ENCODE data around the gene ZFC3H1. TPM values are rescaled to one million over a fixed set of nuclear protein-coding genes. Genes with fewer than 3 reads are reported as not detected.

ZFC3H1 gene
- total and polyA plus RNA-seq, 11 donors: 9.8 to 27.3 (median 17.4) TPM

DNA sequence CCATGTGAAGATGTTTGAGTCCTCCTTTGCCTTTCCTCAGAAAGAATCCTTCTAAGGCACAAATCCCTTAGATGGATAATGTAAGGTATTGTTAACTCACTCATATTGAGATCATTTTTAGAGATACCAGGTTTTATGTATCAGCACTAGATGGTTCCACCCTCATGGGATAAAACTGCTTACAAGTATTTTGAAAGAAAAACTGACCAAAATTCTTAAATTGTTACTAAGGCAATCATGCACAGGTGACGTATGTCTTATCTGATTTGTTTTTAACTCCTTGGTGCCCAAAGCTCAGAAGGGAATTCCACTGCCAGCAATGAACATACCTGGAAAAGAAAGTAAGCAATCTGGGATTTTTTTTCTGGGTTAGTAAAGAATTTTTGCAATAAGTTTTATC is 78.4 kb downstream of the ZFC3H1 start:
- 27 to 34% (median 32%) methylated on average over 1 of the region's 1 CpG for WGBS, 4 donors

DNA sequence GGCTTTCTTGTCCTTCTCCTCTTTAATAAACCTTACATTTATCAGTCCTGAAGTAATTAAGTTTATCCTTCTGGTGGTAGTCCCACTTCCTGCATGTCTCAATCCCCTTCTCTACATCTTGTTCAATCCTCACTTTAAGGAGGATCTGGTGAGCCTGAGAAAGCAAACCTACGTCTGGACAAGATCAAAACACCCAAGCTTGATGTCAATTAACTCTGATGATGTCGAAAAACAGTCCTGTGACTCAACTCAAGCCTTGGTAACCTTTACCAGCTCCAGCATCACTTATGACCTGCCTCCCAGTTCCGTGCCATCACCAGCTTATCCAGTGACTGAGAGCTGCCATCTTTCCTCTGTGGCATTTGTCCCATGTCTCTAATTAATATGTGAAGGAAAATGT is 79.3 kb downstream of the ZFC3H1 start:
- no peaks in the 10 kb centered on the region for H3K9me3 ChIP-seq
- ATAC-seq: no peak
- H3K27me3 ChIP-seq: peaks cover 0 to 3% (median 0%) of the 10 kb centered on the region in 9 donors
- 70 to 87% (median 75%) methylated on average over 3 of the region's 3 CpGs for WGBS, 4 donors
- intact Hi-C loops (cut with DNase I): no loop called here
- TF ChIP-seq POLR2A (IDR thresholded peaks at IDR 0.05): no peak
- TF ChIP-seq, protein P1, sequence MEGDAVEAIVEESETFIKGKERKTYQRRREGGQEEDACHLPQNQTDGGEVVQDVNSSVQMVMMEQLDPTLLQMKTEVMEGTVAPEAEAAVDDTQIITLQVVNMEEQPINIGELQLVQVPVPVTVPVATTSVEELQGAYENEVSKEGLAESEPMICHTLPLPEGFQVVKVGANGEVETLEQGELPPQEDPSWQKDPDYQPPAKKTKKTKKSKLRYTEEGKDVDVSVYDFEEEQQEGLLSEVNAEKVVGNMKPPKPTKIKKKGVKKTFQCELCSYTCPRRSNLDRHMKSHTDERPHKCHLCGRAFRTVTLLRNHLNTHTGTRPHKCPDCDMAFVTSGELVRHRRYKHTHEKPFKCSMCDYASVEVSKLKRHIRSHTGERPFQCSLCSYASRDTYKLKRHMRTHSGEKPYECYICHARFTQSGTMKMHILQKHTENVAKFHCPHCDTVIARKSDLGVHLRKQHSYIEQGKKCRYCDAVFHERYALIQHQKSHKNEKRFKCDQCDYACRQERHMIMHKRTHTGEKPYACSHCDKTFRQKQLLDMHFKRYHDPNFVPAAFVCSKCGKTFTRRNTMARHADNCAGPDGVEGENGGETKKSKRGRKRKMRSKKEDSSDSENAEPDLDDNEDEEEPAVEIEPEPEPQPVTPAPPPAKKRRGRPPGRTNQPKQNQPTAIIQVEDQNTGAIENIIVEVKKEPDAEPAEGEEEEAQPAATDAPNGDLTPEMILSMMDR (IDR thresholded peaks at IDR 0.05): no peak
- no peak overlapping the region for H3K4me3 ChIP-seq
- H3K36me3 ChIP-seq: no peaks in the 10 kb centered on the region
- no peak overlapping the region for H3K27ac ChIP-seq
- H3K4me1 ChIP-seq: no peaks in the 10 kb centered on the region
- no peak for DNase-seq

More for the DNA sequence above, 78.4 kb downstream of the ZFC3H1 start:
- Histone ChIP-seq H3K4me1 (no peaks in the 10 kb centered on the region), H3K27ac (no peak overlapping the region), H3K36me3 (no peaks in the 10 kb centered on the region), H3K27me3 (peaks cover 0 to 3% (median 0%) of the 10 kb centered on the region in 9 donors), H3K4me3 (no peak overlapping the region), H3K9me3 (no peaks in the 10 kb centered on the region)
- DNase-seq (no peak), ATAC-seq (no peak)
- no peak for TF ChIP-seq POLR2A (IDR thresholded peaks at IDR 0.05)
- TF ChIP-seq, protein P1 (IDR thresholded peaks at IDR 0.05): no peak
- intact Hi-C loops (cut with DNase I): no loop called here

DNA sequence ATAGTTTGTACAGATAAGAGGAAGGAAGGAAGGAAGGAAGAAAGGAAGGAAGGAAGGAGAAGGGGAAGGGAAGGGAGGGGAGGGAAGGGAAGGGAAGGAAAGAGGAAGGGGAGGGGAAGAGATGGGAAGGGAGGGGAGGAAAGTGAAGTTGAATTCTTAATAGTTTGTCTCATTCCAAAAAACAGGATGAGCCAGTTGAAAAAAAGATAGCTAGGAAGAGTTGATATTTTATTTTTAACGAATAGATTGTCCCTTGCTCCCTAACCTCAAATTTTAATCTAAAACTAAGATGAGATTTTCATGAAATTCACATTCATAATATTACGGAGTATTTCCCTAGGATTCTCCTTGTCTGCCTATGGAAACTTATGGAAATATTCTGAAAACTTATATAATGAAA is 80.7 kb downstream of the ZFC3H1 start:
- WGBS, 4 donors: 76 to 85% (median 77%) methylated on average over 2 of the region's 2 CpGs
- TF ChIP-seq, protein P1 (IDR thresholded peaks at IDR 0.05): no peak
- no peak for TF ChIP-seq POLR2A (IDR thresholded peaks at IDR 0.05)

DNA sequence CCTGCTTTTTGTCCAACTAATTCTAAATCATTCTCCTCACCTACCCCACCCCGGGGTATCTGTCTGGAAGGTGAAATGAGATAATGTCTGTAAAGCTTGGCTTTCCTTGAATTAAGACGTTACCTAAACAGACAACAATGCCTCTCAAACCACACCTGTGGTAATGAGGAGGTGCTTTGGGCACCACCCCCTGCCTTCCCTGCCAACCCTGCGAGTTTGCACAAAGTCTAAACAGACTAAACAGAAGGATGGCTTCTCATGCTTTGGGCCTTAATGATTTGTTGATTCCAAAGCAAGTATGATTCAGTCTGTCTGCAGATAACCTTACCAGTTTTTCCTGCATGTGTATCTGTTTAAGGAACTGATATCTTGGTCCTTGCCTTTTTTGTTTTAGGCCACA is 82.4 kb downstream of the ZFC3H1 start:
- Histone ChIP-seq H3K4me3 (no peak overlapping the region), H3K9me3 (no peaks in the 10 kb centered on the region), H3K36me3 (no peaks in the 10 kb centered on the region), H3K27me3 (no peaks in the 10 kb centered on the region), H3K4me1 (no peaks in the 10 kb centered on the region), H3K27ac (no peak overlapping the region)
- 78 to 83% (median 82%) methylated on average over 3 of the region's 3 CpGs for WGBS, 4 donors
- intact Hi-C loops (cut with DNase I): no loop called here
- no peak for ATAC-seq
- no peak for TF ChIP-seq POLR2A (IDR thresholded peaks at IDR 0.05)
- TF ChIP-seq, protein P1 (IDR thresholded peaks at IDR 0.05): no peak
- no peak for DNase-seq

More for the DNA sequence above, 80.7 kb downstream of the ZFC3H1 start:
- H3K27me3 ChIP-seq: peaks cover 0 to 3% (median 0%) of the 10 kb centered on the region in 9 donors
- ATAC-seq (no peak), DNase-seq (no peak)
- intact Hi-C loops (cut with DNase I): no loop called here
- H3K4me1 ChIP-seq: no peaks in the 10 kb centered on the region
- H3K36me3 ChIP-seq: no peaks in the 10 kb centered on the region
- H3K4me3 ChIP-seq: no peak overlapping the region
- H3K9me3 ChIP-seq: no peaks in the 10 kb centered on the region
- no peak overlapping the region for H3K27ac ChIP-seq
